ENCODE results near the gene TMEM185B.
"Not testable (repeated sequence)": the region's sequence is repeated elsewhere in the genome, so short reads cannot be mapped to it uniquely, and the experiment has no call there.

The TMEM185B gene

DNA sequence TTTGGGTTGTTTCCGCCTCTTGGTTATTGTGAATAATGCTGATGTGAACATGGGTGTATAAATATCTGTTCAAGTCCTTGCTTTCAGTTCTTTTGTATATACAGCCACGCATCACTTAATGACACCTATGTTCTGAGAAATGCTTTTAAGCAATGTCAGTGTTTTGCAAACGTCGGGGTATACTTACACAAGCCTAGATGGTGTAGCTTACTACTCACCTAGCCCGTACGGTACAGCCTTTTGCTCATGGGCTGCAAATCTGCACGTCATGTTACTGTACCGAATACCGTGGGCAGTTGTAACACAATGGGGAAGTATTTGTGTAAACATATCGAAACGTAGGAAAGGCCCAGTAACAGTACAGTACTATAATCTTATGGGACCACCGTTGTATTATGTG lies 41.8 kb upstream of the TMEM185B start:
- no peak overlapping the region for H3K4me3 ChIP-seq
- H3K27me3 ChIP-seq, result no peaks in the 10 kb centered on the region
- no peaks in the 10 kb centered on the region for H3K9me3 ChIP-seq
- intact Hi-C loops (cut with DNase I; ENCODE audit: low total_unique reads), result no loop called here
- no peak overlapping the region for H3K27ac ChIP-seq
- H3K36me3 ChIP-seq, result no peaks in the 10 kb centered on the region
- no peak for DNase-seq
- no peaks in the 10 kb centered on the region for H3K4me1 ChIP-seq
- TF ChIP-seq, protein P1, sequence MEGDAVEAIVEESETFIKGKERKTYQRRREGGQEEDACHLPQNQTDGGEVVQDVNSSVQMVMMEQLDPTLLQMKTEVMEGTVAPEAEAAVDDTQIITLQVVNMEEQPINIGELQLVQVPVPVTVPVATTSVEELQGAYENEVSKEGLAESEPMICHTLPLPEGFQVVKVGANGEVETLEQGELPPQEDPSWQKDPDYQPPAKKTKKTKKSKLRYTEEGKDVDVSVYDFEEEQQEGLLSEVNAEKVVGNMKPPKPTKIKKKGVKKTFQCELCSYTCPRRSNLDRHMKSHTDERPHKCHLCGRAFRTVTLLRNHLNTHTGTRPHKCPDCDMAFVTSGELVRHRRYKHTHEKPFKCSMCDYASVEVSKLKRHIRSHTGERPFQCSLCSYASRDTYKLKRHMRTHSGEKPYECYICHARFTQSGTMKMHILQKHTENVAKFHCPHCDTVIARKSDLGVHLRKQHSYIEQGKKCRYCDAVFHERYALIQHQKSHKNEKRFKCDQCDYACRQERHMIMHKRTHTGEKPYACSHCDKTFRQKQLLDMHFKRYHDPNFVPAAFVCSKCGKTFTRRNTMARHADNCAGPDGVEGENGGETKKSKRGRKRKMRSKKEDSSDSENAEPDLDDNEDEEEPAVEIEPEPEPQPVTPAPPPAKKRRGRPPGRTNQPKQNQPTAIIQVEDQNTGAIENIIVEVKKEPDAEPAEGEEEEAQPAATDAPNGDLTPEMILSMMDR (IDR thresholded peaks at IDR 0.05), result no peak

DNA sequence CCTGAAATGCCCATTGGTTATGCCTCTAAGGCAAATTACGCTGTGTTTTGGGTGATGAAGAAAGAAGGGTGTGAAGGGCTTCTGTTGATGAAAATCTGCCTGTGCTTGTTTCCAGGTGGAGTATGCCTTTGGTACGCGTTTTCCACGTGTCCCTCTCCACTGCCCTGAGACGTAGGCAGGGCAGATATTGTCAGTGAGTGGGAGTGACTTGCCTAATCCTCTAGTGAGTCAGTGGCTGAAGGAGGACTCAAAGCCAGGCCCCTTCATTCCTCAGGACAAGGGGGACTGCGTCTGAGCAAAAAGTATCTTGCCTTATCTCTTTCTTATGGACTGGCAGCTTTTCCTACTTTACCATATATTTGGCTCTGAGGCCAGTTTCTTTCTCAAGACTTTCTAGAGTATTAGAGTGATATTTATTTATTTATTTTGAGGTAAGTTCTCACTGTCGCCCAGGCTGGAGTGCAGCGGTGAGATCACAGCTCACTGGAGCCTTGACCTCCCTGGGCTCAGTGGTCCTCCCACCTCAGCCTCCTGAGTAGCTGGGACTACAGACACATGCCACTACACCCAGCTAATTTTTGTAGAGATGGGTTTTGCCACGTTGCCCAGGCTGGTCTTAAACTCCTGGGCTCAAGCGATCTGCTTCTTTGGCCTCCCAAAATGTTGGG lies 39.7 kb upstream of the TMEM185B start:
- no peak overlapping the region for H3K4me3 ChIP-seq
- intact Hi-C loops (cut with DNase I; ENCODE audit: low total_unique reads), result no loop called here
- H3K27me3 ChIP-seq, result no peaks in the 10 kb centered on the region
- H3K4me1 ChIP-seq, result no peaks in the 10 kb centered on the region
- TF ChIP-seq, protein P1 (IDR thresholded peaks at IDR 0.05), result no peak
- H3K9me3 ChIP-seq, result no peaks in the 10 kb centered on the region
- no peak overlapping the region for H3K27ac ChIP-seq
- no peaks in the 10 kb centered on the region for H3K36me3 ChIP-seq
- no peak for DNase-seq

DNA sequence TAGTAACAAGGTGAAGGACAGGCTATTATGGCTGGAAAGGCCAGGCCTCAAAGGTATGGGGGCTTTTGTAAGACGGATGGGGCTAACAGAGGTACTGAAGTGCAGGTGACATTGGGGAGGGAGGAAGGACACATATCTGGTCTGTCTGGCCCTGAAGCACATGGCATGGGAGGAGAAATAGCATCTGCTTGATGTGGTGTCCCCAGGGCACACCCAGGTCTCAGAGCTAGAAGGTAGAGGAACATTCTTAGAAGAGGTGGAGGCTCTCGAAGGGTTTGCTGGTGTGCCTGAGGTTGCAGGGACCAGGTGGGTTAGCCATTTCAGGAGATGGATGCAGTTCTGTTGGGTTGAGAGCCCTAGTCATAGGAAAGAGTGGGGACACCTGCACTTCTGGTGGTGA lies 39.0 kb upstream of the TMEM185B start:
- Histone ChIP-seq H3K27ac (no peak overlapping the region), H3K27me3 (no peaks in the 10 kb centered on the region), H3K9me3 (no peaks in the 10 kb centered on the region), H3K36me3 (no peaks in the 10 kb centered on the region), H3K4me3 (no peak overlapping the region), H3K4me1 (no peaks in the 10 kb centered on the region)
- no peak for DNase-seq
- TF ChIP-seq, protein P1 (IDR thresholded peaks at IDR 0.05), result no peak
- intact Hi-C loops (cut with DNase I; ENCODE audit: low total_unique reads), result no loop called here

- Histone ChIP-seq H3K27me3 (no peaks in the 10 kb centered on the region), H3K9me3 (no peaks in the 10 kb centered on the region), H3K27ac (no peak overlapping the region), H3K4me1 (peaks cover 0 to 2% (median 0%) of the 10 kb centered on the region in 4 donors), H3K4me3 (no peak overlapping the region), H3K36me3 (no peaks in the 10 kb centered on the region)
- no peak for DNase-seq
- intact Hi-C loops (cut with DNase I; ENCODE audit: low total_unique reads), result no loop called here
- TF ChIP-seq, protein P1 (IDR thresholded peaks at IDR 0.05), result no peak
Measured at GRCh38 chr2:120261387-120262006, 38.3 kb upstream of the TMEM185B start.

DNA sequence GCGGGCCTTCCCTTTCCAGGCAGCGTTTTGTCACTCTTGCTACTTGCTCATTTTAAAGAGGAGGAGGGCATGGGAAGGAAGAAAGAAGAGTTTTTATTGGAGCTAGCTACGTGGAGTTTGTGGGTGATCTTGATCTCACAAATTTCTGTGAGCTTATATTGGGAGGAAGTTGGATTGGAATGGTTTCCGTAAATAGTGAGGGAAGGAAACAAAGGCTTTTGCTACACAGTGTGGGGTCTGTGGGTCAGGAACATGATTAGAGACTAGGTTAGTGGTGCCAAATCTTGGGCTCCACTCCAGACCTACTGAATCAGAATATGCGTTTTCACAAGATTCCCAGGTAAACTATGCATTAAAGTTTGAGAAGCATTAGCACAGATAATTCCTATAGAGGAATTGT lies 37.5 kb upstream of the TMEM185B start:
- no peak overlapping the region for H3K4me3 ChIP-seq
- TF ChIP-seq, protein P1 (IDR thresholded peaks at IDR 0.05), result no peak
- no peaks in the 10 kb centered on the region for H3K27me3 ChIP-seq
- no peaks in the 10 kb centered on the region for H3K9me3 ChIP-seq
- peaks cover 0 to 5% (median 0%) of the 10 kb centered on the region in 4 donors for H3K4me1 ChIP-seq
- DNase-seq, result no peak
- H3K27ac ChIP-seq, result no peak overlapping the region
- intact Hi-C loops (cut with DNase I; ENCODE audit: low total_unique reads), result no loop called here
- H3K36me3 ChIP-seq, result no peaks in the 10 kb centered on the region

GRCh38 chr2:120259939-120260338 lies 36.7 kb upstream of the TMEM185B start:
- H3K36me3 ChIP-seq; H3K27ac ChIP-seq; H3K4me1 ChIP-seq; intact Hi-C loops (cut with DNase I; ENCODE audit: low total_unique reads); H3K4me3 ChIP-seq; H3K27me3 ChIP-seq; H3K9me3 ChIP-seq; DNase-seq: not testable (repeated sequence)

All from tibial artery (tissue), 4 donors.